GM18507 (cell line): Measurements from ENCODE around the gene FHIT.

Source experiments
- DNase-seq: peaks from one replicate; pipeline ENCODE4 v3.0.0; 2011; ENCODE audit warnings: low read depth; ENCODE audit not compliant: insufficient read length; ENCODE audit errors: extremely low spot score
- FAIRE-seq: peaks from 2 replicates; lab custom pipeline; 2011; peaks lifted over from hg19 to GRCh38; lab: Jason Lieb, UNC

FHIT gene

GRCh38 chr3:59894425-59895121 lies 1356.7 kb downstream of the FHIT start:
- DNase-seq (no peak), FAIRE-seq (no peak)

- no peak for FAIRE-seq
- no peak for DNase-seq
Measured at GRCh38 chr3:59890639-59891038, 1360.6 kb downstream of the FHIT start.

GRCh38 chr3:59886790-59887189 lies 1364.5 kb downstream of the FHIT start:
- FAIRE-seq, result no peak
- no peak for DNase-seq

GRCh38 chr3:59885899-59886400 lies 1365.3 kb downstream of the FHIT start:
- DNase-seq (no peak), FAIRE-seq (no peak)

- DNase-seq, result no peak
- FAIRE-seq, result no peak
Measured at GRCh38 chr3:59885101-59885500, 1366.2 kb downstream of the FHIT start.

GRCh38 chr3:59884409-59884808 lies 1366.8 kb downstream of the FHIT start:
- DNase-seq (no peak), FAIRE-seq (no peak)

DNA sequence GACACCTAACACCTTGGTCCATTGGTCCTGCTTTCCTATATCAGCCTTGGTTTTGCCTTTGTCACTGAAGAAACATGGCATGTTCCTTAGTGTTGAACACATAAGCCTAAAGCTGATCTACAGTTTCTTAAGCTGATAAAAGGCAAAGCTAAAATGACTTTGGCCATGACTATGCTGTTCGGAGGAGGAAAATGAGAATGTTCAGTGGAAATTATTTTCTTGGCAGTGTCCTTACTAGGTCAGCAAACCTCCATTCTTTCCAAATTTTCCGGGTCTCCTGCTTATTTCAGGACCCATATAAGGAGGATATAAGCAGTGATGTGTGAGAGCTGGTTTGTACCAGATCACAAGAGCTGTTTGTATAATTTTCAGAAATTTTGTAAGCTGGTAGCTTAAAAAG lies 1368.5 kb downstream of the FHIT start:
- no peak for FAIRE-seq

GRCh38 chr3:59880717-59881116 lies 1370.5 kb downstream of the FHIT start:
- no peak for FAIRE-seq
- no peak for DNase-seq

More for the DNA sequence above, 1368.5 kb downstream of the FHIT start:
- no peak for DNase-seq

DNA sequence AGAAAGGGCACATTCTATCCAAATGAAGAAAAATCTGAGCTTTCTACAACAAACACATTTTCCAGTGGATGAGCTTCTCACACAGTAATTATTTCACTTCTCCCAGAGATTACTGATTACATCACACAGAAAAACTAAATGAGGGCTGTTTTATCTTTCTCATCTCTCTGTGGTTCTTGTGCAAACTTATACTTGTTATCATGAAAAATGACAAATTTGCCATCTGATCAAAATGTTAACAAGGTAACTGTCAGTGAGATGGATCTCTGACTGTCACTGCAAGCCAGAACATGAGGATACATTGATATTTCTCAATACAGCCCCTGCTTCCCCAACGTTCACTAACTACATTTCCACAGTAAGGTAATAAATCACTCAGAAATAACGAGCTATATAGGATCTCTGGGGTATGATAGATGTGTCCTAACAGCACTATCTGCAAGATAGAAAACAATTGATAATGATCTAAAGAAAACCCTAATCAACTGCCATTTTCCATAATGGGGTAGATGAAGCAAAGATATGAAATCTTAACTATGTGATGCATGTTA lies 1372.1 kb downstream of the FHIT start:
- FAIRE-seq, result no peak
- no peak for DNase-seq

DNA sequence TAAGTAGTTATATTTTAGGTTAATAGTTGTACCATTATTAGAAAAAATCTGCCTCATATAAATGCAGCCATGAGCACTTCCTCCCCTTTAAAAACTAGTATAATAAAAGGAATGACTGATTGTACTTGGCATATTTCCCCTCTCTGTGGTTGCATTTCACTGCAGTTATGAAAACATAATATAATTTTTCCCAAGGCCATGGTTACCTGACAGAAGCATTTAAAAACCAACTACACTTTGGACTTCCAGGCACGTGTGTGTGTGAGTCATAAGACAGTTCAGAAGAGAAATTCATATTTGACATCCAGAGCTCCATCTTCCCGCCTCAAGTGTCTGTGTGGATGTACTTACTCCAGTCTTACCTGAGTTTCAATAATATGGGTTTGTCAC lies 1373.2 kb downstream of the FHIT start:
- no peak for DNase-seq

GRCh38 chr3:59877263-59878037 lies 1373.8 kb downstream of the FHIT start:
- DNase-seq, result no peak

More for the DNA sequence above, 1373.2 kb downstream of the FHIT start:
- FAIRE-seq, result no peak

DNA sequence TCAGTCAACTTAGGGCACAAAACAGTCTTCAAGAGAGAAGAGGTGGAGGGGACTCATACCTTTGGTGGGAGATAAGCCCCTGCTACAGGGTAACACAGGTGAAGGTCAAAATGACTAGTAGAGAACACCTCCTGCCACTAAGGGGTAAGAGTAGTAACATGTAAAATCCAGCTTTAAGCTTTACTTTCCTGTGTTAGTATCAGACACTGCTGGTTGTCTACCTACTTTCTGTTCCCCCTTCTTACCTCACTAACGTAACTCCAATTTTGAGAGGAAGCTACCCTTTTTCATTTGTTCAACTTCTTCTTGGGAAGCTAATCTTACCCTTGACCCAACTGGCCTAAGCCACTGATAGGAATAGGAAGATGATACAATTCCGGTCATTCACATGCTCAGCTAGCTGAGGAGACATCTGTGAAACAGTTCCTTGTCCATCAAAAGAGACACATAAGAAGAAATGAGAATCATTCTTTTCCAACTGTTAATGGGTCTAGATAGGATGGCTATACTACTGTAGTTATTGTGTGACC lies 1374.7 kb downstream of the FHIT start:
- no peak for FAIRE-seq
- no peak for DNase-seq

More at GRCh38 chr3:59877263-59878037, 1373.8 kb downstream of the FHIT start:
- FAIRE-seq, result no peak

- no peak for DNase-seq
Measured at GRCh38 chr3:59873576-59874230, 1377.5 kb downstream of the FHIT start.

DNA sequence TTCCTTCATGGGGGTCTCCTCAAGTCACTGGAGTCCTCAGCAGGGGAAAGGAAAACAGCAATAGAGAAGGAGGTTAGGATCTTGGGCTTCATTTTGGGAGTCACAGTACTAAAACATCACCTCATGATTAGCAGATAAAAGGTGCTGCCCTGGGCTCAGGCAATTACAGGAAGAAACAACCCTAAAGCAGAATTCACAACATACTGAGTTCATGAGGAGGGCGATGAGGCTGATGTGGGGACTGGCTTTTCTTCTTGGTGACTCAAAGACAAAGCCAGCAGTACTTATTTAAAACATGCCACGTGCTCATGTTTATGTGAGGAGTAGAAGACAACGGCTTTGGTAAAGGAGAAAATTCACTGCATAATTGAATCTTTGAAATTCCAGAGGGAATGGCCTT lies 1379.1 kb downstream of the FHIT start:
- DNase-seq, result no peak
- no peak for FAIRE-seq

More at GRCh38 chr3:59873576-59874230, 1377.5 kb downstream of the FHIT start:
- FAIRE-seq, result peak; percentile 60

GRCh38 chr3:59867185-59868002 lies 1383.9 kb downstream of the FHIT start:
- DNase-seq (no peak), FAIRE-seq (no peak)

DNA sequence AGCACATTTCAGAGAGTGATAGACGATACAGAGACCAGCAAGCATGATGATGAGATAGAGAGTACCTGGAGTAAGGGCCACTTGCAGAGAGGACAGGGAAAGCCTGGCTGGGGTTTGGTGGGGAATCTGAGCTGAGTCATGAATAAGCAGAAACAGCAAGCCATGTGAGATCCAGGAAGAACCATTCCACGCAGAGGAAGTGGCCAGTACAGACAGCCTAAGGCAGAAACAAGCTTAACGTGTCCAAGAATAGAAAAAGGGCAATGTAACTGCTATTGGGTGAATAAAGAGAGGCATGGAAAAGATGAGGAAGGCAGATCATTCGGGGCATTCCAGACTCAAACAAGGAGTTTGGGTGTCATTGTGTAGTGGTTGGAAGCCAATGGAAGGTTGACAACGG lies 1385.2 kb downstream of the FHIT start:
- DNase-seq (no peak), FAIRE-seq (no peak)

- DNase-seq (no peak), FAIRE-seq (no peak)
Measured at GRCh38 chr3:59865351-59865750, 1385.9 kb downstream of the FHIT start.

DNA sequence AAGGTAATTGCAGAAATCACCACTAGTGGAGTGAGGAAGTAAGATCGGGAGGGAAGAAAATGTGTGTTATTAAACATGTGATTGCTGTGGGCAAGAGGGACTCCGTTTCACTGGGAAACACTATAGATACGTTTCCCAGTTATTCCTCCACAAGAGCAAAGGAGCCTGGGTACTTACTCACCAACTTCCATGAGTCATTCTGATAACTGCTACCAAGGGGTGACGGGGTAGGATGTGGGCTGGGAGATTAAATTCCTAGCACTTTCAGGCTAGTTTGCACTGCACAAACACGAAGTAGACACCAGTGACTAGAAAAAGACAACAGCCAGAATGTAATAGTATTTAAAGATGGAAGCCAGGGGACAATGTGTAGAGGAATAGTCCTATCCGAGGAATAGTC lies 1388.6 kb downstream of the FHIT start:
- DNase-seq (no peak), FAIRE-seq (no peak)
